H1 (cell line): ENCODE measurements around the gene CST9L. TPM values are rescaled to one million over a fixed set of nuclear protein-coding genes. Genes with fewer than 3 reads are reported as not detected.

Source experiments
- ASH2L ChIP-seq: fragments of 200-600, 300-600 bp; sonication (generic); IDR thresholded peaks from one replicate; pipeline ENCODE4 v1.7.1; 2017; ENCODE audit warnings: low read length
- FOSL1 ChIP-seq: IDR thresholded peaks from 2 replicates; pipeline ENCODE4 v1.6.1; 2011; ENCODE audit warnings: mild to moderate bottlenecking, low read depth, low read length, moderate library complexity; ENCODE audit not compliant: insufficient read depth
- GABPA ChIP-seq: IDR thresholded peaks from 2 replicates; pipeline ENCODE4 v1.6.1; 2011; ENCODE audit warnings: mild to moderate bottlenecking, low read length, moderate library complexity, borderline replicate concordance; ENCODE audit not compliant: insufficient read depth
- HDAC2 ChIP-seq, 2 experiments: fragments of 300-600 bp in 1 of 2; sonication (generic) in 1 of 2; IDR thresholded peaks; 2 replicates each; pipeline ENCODE4 v1.6.1; 2011 to 2012; ENCODE audit warnings: low read depth in 2 of 2, low read length in 2 of 2, mild to moderate bottlenecking in 2 of 2, moderate library complexity in 2 of 2, borderline replicate concordance in 1 of 2, inconsistent platforms in 1 of 2
- NRF1 ChIP-seq: IDR thresholded peaks from 2 replicates; pipeline ENCODE4 v1.6.1; 2011; ENCODE audit warnings: mild to moderate bottlenecking, low read depth, low read length, improper control_type of control experiment
- RXRA ChIP-seq: IDR thresholded peaks from 2 replicates; pipeline ENCODE4 v1.6.1; 2011; ENCODE audit warnings: low read depth, mild to moderate bottlenecking, low read length, moderate library complexity; ENCODE audit not compliant: insufficient read depth
- ZNF274 ChIP-seq: IDR thresholded peaks from 2 replicates; pipeline ENCODE4 v1.7.0; 2012; ENCODE audit warnings: low read length, borderline replicate concordance; ENCODE audit errors: extremely low read depth
- polyA plus RNA-seq, 7 experiments: library from polyadenylated mRNA; depleted of rRNA in 3 of 7; stranded (reverse) in 5 of 7; unstranded in 2 of 7; fragments of >200 nt in 5 of 7; fragments of 200-250 nt in 2 of 7; gene quantifications; 1 replicate in 5 of 7; 2 replicates in 1 of 7; 4 replicates in 1 of 7; pipeline versions ENCODE4 v1.2.1 to v1.2.3, GENCODE V29; 2011 to 2013; ENCODE audit warnings: missing spikeins in 2 of 7, mixed read lengths in 2 of 7
- total RNA-seq: library from RNA; stranded (reverse); fragmentation: NEBNext Ultra II Directional; extraction: Animal tissue kit (Norgen Biotek cat#: 25700); gene quantifications from 2 replicates; pipeline ENCODE4 v1.2.1, GENCODE V29; 2021

CST9L gene
- total and polyA plus RNA-seq, 2 of the 8 experiments (the other 6 are each of a cell fraction or from before 2014, with no cell fraction given) = not detected

DNA sequence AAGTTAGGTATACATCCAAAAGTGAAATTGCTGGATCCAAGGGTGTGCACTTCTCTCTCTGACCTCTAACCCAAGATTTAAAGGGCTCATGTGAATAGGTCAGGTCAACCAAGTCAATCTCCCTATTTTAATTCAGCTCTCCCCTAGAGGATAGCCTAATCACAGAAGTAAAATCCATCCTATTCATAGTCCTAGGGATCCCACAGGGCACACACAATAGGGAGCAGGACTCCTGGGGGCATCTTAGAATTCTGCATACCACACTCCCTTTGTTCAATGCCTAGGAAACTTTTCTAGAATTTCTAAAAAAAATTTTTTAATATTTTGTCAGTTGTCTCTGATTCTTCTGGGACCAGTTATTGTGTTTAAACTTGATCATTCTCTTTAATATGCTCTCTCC lies 35.1 kb downstream of the CST9L start (continued):
- TF ChIP-seq NRF1 (no peak), GABPA (no peak), RXRA (no peak), ASH2L (no peak), ZNF274 (no peak), FOSL1 (no peak), HDAC2 (IDR thresholded peaks at IDR 0.05; ENCODE audit: borderline replicate concordance in 1 of 2, low read depth in 2 of 2, low read length in 2 of 2) (peak; percentile 52 to 92; a peak in 2 of 4 replicates)
